SK-N-MC (cell line): ENCODE data around the gene ATP1A1.

ENCODE experiments used
- EZH2 ChIP-seq: fragments of 200-600 bp; sonication (generic); IDR thresholded peaks from one replicate; pipeline ENCODE4 v1.6.1; 2017; ENCODE audit warnings: antibody characterized with exemption
- POLR2AphosphoS5 ChIP-seq: IDR thresholded peaks from 2 replicates; pipeline ENCODE4 v1.6.1; 2012; ENCODE audit warnings: mild to moderate bottlenecking, low read depth, low read length, borderline replicate concordance

- no peak for TF ChIP-seq POLR2AphosphoS5
- TF ChIP-seq EZH2, result no peak
These were observed 3.7 kb downstream of the ATP1A1 start for GRCh38 chr1:116376729-116377086.
